ENCODE data around the gene PLEKHA1.

Gene PLEKHA1

DNA sequence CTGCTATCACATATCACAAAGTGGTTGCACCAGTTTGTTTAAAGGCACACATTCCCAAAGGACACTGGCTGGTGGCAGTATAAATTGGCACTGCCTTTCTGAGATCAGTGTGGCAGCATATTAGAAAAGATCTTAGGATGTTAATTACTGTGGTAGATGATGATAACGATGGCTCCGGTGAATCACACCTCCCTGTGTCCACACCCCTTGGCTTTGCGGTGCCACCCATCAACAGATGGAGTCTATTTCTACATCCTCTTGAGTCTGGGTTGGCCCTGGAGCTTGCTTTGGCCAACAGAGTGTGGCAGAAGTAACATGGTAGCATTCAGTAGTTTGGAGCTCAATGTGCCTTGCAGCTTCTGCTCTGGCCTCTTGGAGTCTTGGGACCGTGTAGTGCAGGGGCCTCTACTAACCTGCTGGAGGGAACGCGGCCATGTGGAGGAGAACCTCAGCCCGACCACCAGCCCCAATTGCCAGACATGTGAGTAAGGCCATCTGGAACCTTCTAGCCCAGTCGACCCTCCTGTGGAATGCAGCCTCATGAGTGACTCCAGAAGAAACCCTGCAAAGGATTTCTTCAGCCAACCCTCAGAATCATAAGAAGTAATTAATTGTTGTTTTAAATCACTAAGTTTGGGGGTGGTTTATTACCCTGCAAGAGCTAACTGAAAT, 27.2 kb upstream of the PLEKHA1 start:
- DNase-seq: no peak

DNA sequence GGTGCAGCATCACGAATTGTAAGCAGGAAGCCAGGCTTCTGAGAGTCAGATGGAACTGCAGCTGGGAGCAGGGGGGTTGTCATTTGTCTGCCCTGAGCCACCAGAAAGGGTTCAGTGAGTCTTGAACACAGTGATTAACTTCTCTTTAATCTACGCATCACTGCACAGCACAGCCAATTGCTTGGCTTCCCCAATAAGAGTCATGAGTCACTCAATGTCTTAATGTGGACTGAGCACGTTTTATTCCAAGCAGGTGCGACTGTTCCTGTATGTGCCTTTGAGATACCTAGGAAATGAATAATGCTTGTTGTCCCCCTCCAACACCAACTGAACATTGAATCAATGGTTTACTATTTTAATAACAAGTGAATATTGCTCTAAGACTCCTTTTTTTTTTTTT, 26.0 kb upstream of the PLEKHA1 start:
- no peak for DNase-seq

DNA sequence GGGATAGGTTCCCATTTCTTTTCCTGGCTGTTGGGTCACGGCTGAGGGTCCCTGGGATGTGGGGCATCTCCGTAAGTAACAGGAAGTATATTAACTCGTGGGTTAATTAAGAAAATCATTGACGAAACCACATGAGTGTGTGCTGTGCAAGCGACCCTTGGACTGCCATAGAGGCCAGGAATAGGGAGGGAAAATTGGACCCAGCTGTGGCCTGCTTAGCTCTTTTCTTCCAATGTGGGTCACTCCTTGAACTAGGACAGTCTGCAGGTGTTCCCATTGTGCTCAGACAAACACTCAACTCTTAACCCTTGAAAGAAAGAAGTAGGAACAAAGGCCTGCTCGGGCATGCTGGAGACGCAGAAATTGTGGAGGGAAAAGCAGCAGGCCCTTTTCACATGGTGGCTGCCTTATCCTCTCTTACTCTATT, 25.6 kb upstream of the PLEKHA1 start:
- no peak for DNase-seq

DNA sequence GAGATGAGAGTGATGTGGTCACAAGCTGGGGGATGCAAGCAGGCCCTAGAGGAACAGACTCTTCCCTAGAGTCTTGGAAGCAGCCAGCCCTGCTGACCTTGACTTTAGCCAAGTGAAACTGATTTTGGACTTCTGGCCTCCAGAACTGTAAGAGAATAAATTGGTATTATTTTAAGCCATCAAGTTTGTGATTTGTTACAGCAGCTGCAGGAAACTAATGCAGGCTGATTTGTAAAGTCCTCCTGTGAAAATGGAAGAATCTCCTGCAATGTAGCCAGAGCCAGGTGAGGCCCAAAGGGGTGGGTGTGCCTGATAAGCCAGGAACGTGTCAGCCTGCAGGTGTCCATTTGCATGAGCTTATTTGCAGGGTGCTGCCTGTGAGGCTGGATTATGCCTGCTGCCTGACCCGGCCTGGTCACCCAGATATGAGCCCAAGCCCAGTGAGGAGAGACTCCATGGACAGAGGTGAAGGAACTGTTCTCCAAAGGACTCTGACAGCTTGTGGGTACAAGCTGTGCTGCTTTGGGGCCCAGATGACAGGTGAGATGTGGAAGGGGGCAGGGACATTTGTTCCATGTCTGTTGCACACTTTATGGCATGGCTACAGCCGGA, 24.6 kb upstream of the PLEKHA1 start:
- no peak for DNase-seq

DNA sequence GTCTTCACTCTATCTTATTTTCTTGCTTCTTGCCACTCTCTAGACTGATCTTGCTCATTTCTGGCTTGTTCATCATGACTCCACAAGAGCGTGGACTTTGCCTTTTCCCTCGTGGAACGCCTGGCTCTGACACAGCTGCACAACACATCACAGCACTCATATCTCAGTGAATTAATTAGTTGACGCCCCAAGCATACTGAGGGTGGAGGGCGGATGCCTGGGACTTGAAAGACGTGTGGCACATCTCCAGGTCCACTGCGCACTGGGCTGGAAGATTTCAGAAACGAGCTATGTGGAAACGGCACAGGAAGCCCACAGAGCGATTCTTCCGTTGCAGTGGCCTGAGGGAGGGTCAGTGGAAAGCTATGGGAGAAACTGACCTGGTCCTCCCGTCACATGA, 23.6 kb upstream of the PLEKHA1 start:
- DNase-seq: no peak

DNA sequence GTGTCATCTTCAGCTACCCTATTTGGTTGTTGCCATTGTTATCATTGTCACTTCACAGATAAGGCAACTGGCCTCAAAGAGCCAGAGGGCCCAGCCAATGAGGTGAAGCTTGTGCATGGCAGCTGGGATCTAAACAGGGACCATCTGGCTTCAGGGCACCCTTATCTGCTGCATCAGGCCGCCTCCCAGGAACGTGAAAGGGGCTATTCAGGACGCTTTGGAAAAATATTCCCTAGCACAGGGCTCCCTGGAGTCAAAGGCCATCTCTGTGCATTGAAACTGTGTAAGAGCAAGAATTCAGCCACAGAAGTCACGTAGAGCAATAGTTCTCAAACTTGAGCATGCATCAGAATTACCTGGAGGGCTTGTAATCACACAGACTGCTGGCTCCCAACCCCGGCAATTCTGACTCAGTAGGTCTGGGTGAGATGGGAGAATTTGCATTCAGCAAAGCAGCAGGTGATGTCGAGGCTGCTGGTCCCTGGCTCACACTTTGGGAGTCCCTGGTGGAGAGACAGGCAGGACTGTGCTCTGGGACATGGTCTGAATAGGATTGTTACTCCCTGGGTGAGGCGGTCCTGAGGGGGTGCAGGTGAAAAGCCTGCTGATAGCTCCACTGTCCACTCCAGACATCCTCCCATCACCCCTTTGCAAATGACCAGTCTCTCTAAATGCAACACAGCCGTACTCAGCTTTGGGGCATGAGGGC, 21.5 kb upstream of the PLEKHA1 start:
- no peak for DNase-seq

DNA sequence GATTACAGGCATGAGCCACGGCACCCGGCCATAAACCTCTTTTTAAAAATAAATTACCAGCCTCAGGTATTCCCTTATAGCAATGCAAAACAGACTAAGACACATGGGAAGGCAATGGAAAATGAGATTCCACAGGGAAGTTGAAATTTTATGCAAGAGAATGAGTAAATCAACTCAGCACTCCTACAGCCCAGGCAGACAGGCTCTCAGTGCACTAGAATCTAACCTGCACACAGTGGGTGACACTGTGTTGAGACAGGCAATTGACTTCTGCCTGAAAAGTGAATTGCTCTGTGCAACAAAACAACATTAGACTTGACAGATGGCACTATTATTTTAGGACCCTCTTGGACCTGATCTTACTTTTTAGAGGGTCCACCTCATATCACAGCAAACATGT, 20.1 kb upstream of the PLEKHA1 start:
- DNase-seq: no peak

DNA sequence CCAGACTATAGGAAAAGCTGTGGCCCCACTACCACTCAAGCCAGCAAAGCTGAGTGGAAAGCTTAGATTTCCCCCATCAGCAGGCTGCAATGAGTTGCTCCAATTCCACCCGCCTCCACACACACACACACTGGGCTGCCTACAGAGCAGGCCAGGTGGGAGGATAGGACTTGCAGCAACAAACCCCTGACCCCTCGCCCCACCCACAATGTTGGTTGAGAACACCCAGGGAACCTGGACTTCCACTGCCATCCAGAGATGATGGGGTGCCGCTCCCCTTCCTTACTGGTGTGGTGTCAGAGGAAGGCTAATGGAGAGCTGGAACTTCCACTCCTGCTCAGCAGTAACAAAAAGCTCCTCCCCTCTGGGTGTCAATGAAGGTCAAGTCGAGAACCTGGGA, 16.8 kb upstream of the PLEKHA1 start:
- no peak for DNase-seq

DNA sequence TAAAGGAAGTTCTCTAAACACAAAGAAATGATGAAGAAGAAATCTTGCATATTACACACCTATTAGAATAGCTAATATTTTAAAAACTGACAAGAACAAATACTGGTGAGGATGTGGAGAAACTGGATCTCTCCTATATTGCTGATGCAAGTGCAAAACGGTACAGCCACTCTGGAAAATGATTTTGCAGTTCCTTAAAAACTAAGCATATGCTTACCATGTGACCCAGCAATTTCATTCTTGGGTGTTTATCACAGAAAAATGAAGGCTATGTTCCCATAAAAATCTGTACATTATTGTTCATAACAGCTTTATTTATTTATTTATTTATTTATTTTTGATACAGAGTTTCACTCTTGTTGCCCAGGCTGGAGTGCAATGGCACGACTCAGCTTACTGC, 14.9 kb upstream of the PLEKHA1 start:
- DNase-seq: no peak

DNA sequence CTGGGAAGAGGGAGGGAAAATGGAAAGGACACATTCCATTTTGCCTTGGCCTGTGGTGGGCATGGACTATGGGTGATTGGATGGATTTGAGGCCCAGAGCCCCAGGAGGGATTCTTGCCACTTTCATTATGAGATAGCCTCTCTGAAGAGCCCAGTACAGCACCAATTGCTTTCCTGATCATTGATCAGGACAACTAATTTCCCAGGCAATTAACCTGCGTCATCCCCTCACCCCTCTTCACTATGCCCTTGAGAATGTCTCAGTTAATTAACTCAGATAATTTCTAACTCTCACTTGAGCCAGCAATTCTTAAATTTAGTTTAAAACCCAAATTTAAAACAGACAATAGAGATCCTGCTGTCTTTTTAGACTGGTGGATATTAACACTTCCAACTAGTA, 13.5 kb upstream of the PLEKHA1 start:
- DNase-seq: no peak

DNA sequence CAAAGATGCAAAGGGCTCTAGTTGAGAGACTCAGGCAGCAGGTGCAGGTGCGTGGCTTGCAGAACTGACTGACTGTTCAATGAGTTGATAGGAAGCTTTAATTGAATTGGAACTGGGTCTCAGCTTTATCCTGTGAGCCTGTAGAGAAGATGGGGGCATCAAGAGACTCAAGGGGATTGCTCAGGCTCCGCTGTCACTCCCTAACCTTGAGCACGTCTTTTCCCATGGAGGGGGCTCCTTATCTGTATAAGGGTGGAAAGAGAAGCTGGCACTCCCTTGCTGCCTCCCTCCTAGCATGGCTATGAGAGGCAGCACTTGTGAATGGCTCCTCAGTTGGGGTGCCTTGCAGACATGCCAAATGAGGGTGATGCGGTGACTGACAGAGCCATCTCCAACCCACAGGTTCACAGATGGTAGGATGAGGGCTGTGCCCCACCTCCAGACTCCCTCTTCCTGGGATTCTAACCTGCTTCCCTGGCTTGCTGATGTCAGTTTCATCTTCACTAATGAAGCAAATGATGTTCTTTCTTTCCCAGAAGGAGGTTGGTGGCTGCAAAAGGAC, 12.4 kb upstream of the PLEKHA1 start:
- DNase-seq: no peak

DNA sequence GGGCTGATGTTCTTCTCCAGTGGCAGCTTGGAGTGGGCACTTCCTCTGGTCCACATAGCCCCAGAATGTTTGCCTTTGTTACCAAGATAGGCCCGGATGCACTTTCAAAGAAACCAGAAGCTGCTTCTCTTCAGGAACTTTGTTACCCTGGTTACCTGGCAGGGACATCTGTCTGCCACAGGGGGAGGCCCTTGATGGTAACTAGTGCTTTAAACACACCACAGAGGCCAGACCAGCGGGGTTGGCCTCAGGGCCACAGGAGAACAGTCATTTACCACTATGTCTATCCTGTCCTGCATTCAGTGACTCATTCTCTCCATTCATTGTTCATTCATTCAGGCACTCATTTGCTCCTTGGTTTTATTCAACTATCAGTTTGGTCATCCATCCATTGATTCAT, 11.9 kb upstream of the PLEKHA1 start:
- DNase-seq: no peak

DNA sequence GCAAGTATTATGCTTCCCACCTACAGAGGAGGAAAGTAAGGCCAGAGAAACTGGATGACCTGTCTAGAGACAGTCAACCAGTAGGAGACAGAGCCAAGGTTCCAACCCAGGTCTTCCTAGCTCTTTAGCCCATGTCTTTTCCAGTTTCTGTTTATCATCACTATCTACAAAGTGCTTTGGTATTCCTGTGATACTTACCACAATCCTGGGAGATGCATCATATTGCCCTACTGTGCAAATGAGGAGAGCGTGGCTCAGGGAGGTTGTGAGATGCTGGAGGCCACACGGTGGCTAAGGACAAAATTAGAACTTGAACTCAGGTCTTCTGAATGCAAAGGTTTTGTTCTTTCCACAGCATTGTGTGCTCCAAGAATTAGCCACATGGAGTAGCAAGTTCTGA, 11.2 kb upstream of the PLEKHA1 start:
- no peak for DNase-seq

DNA sequence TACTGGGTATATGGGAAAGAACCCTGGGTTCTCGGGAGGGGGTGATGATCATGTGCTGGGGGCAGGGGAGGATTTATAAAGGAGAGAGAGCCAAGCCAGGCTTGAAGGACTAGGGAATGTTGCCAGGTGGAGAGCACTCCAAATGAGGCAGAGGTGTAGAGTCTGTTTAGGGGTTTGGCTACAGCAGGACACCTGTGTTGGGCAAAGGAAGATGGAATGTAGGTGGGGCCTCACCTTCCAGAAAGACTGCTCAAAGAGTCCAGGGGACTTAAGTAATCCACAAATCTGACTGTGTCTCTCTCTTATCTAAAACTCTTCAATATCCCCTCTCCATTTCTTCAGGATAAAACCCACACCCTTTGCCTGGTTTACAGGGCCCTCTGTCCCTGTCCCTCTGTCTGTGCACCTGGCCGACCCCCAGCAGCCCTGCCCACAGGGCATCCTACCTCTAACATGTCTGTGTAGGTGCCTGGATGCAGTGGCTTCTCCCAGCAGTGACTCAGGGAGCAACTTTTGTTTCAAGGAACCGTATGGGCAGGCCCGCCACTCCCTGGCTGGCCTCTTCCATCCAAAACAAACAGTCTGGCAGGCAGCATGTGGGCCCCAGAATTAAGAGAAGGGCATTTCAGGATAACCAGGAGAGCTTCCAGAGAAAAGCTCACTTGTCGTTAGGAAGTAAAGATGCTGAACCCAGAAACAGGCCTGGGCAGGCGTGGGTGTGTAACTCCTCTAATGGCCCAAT, 10.6 kb upstream of the PLEKHA1 start:
- DNase-seq: no peak

DNA sequence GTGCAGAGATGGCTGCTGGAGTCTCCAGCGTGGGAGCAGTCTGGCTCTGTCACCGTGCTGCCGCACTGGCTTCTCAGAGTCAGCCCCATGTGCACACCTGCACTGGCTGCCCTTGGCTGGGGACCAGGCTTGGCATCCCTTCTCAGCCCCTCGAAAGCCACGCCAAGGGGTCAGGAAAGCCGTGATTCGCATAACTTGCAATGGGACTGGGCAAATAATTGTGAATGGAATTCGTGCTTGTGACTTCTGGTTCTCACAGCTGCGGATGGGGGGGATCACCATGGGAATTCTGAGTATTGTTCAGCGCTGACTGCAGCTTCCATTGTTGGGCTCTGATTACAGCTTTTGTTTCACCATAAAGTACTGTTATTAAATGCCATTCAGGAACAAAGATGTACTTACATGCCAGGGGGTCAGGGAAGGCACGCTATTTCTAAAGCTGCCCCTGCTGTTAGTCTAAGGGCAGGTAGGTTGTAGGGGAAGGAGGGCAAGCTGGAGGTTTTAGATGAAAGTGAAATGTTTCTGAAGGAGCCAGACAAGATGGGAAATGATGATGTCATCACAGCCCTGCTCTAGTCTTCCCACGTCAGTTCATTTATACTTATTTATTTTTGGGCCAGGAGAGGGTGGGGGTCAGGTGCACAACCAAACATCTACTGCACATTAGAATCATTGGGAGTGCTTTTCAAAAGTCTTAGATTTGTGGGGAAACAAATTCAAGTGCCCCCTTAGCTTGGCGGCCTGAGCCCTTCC, 5.8 kb upstream of the PLEKHA1 start:
- DNase-seq: no peak

DNA sequence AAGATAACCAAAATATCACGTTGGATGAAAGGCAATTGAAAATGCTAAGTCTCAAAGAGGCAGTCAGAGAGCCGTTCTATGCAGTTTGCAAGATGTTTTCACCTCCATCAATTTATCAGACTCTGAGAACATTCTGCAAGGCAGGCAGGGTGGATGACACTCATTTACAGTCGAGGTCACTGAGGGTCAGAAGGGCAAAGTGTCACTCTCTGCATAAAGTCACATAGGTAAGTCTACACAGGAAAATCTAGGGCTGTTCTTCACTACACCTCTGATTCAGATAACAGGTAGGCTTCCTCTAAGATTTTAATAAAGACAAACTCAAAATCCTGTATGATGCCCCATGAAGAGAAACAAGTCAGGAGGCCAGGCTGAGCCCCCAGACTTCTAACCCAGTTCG, 1.4 kb upstream of the PLEKHA1 start:
- no peak for DNase-seq

DNA sequence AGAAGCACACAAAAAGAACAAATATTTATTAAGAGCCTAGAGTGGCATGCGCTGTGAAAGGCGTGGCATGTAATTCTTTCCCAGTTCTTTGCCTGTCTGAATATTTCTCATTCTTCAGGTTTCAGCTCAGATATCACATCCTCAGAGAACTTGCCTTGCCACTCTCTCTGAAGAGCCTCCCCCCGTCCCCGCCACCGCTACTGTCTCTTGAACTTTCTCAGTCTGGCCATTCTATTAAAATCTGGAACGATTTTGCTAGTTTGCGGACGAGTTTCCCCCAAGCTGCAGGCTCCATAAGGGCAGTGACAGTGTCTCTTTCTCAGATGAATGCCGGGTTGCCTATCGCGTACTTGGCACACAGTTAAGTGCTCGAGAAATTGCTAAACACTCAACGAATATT, 787 bp upstream of the PLEKHA1 start:
- DNase-seq: no peak

DNA sequence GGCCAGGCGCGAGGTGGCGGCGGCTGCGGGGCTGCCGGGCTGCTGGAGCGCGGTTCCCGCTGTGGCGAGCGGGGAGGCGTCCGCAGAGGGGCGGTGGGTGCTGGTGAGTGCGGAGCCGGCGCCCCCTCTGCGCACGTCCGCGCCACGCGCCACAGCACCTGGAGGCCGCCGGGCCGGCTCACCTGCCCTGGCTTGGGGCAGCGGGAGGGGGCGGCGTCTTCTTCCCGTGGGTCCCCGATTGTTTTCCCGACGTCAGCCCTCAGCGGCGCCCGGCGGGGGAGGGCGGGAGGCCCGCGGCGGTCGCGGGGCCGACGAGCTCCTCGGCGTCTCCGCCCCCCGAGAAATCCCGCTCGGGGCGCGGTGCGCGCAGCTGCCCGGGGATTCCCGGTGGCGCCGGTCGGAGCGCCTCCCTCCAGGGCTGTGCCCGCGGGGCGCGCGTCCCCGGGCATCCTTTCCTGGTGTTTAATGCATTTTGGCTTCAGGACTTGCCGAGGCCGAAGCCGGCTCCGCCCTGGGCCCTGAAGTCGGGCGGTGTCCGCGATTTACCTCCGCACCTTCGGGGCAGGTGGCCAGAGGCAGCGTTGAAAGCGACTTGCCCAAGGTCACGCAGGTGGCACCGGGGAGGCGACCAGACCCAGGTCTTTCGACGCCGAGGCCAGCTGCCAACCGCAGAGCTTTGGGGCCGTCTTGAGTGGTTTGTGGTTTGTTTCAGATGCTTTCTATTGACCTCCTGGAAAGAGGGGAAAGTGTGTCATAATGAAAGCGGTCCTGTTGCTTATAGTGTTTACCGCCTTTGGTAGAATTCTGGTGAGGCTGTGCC, 561 bp downstream of the PLEKHA1 start:
- peak; percentile 72 for DNase-seq

DNA sequence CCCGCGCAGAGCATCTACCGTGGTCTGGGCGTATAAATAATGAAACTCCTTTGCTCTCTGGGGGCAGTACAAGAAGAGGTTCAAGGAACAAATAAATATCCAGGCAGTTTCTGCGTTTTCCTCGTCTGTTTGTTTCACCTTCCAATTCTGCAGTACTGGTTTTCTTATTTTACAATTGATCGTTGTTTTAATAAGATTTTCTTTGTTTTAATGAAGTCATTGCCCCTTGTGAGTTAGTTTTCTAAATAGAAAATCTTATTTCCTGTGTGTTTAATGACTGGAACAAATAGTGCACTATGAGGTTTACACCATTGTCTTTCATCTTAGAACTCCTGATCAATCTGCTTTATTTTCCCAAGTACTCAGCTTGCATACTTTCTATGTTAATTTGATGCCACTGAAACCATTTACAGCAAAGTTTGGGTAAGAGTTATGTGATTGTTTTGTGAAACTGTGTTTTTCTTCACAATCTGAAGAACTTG, 1.2 kb downstream of the PLEKHA1 start:
- no peak for DNase-seq

DNA sequence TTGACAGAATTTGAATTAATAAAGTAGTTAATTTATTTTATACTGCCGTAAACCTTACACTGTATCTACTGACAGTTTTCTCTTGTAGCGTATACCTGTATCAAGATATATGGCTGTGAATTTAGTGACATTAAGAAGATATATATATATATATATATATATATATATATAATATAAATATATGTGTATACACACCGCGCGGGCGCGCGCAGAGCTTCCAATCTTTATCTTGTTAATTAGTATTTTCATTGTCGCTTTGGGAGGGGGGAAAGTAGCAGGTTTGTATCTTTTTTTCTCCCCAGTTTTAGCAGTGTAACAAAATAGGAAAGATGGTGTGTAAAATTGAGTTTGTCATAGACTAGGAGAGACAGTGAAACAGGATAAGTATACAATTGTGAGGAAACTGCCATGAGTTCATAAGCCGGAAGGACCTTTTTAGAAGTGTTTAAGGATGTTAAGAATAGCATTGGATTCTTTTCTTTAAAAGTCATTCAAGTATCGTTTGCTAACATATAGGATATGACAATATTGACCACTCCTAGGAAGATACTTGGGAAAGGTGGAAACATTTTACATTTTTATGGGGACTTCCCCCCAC, 2.0 kb downstream of the PLEKHA1 start:
- no peak for DNase-seq

DNA sequence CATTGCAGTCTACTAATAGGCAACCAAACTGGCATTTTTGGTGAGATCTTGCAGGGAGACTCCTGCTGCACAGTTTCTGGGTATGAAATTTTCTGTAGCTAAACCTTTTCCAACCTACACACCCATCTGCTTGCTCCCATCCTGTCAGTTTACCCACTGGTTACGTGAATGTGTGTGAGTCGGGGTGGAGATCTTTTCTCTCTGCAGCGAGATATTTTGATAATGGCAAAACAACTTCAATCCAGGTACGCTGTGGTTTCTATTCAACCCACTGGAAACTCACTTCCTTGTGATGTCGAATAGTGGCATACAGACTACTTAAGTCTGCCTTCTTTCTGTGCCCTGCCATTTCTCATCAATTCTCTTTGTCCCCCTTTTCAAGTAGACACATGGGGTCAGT, 4.5 kb downstream of the PLEKHA1 start:
- DNase-seq: no peak
